CD4-positive, alpha-beta T cell treated with Interleukin-2 at 100 ng/mL for 4 hours (primary cell): Measurements from ENCODE around the gene FABP3.

Source experiments
- DNase-seq: peaks from one replicate; pipeline ENCODE4 v3.0.0-alpha.2; 2020; ENCODE audit warnings: low spot score

Gene FABP3

GRCh38 chr1:31372051-31372450 is 825 bp downstream of the FABP3 start:
- DNase-seq: no peak

- no peak for DNase-seq
These were observed 1.5 kb downstream of the FABP3 start for GRCh38 chr1:31371121-31371959.

- DNase-seq: no peak
These were observed 2.3 kb downstream of the FABP3 start for GRCh38 chr1:31370565-31370964.

- DNase-seq: no peak
These were observed 2.9 kb downstream of the FABP3 start for GRCh38 chr1:31370021-31370420.

GRCh38 chr1:31368611-31369107 is 4.2 kb downstream of the FABP3 start:
- DNase-seq: no peak

GRCh38 chr1:31366796-31367195 is 6.1 kb downstream of the FABP3 start:
- no peak for DNase-seq

- no peak for DNase-seq
These were observed 8.2 kb downstream of the FABP3 start for GRCh38 chr1:31364561-31365250.

- DNase-seq: no peak
These were observed 10.8 kb downstream of the FABP3 start for GRCh38 chr1:31362032-31362431.

GRCh38 chr1:31361607-31362006 is 11.3 kb downstream of the FABP3 start:
- DNase-seq: no peak

- no peak for DNase-seq
These were observed 16.4 kb downstream of the FABP3 start for GRCh38 chr1:31356427-31356826.

- no peak for DNase-seq
These were observed 18.6 kb downstream of the FABP3 start for GRCh38 chr1:31354283-31354682.

- DNase-seq: no peak
These were observed 24.4 kb downstream of the FABP3 start for GRCh38 chr1:31348449-31348848.

- no peak for DNase-seq
These were observed 26.1 kb downstream of the FABP3 start for GRCh38 chr1:31346785-31347184.

GRCh38 chr1:31345635-31346034 is 27.2 kb downstream of the FABP3 start:
- no peak for DNase-seq

- DNase-seq: no peak
These were observed 28.4 kb downstream of the FABP3 start for GRCh38 chr1:31344503-31344902.

GRCh38 chr1:31336687-31337467 is 36.0 kb downstream of the FABP3 start:
- no peak for DNase-seq

- DNase-seq: peak; percentile 17
These were observed 37.9 kb downstream of the FABP3 start for GRCh38 chr1:31335007-31335406.

- no peak for DNase-seq
These were observed 45.5 kb downstream of the FABP3 start for GRCh38 chr1:31327381-31327780.

GRCh38 chr1:31326461-31326860 is 46.4 kb downstream of the FABP3 start:
- DNase-seq: no peak

- no peak for DNase-seq
These were observed 47.9 kb downstream of the FABP3 start for GRCh38 chr1:31324992-31325391.

GRCh38 chr1:31324093-31324492 is 48.8 kb downstream of the FABP3 start:
- no peak for DNase-seq

- DNase-seq: no peak
These were observed 54.7 kb downstream of the FABP3 start for GRCh38 chr1:31318146-31318545.

GRCh38 chr1:31315902-31316301 is 57.0 kb downstream of the FABP3 start:
- DNase-seq: no peak
